GM19193 (cell line): ENCODE results near the gene GGA2.

Experiments used
- POLR2A ChIP-seq: IDR thresholded peaks from 4 replicates; pipeline ENCODE4 v1.6.1; 2011; ENCODE audit not compliant: insufficient read depth, insufficient read length; ENCODE audit errors: extremely low read depth

The GGA2 gene

GRCh38 chr16:23424292-23424958 is 85.9 kb downstream of the GGA2 start:
- TF ChIP-seq POLR2A = no peak

- no peak for TF ChIP-seq POLR2A
Observed at GRCh38 chr16:23423496-23424049, 86.7 kb downstream of the GGA2 start.

- TF ChIP-seq POLR2A = no peak
Observed at GRCh38 chr16:23420011-23420410, 90.3 kb downstream of the GGA2 start.

DNA sequence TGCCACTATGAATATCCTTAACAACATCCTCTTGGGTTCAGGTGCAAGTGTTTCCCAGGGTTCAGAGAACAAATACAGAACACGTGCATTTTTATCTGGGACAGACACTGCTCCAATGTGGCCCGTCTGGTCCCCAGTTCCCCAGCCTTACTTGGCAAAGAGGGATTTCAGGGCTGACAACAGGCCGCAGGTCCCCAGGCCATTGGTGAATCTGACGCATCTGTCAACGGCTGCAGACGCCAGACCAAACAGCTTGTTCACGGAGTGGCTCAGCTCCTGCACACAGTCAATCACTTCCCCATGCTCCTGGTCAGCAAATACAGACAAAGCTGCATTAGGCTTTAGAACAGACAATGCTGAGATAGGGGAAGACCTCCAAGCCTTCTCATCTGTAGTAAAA is 93.5 kb downstream of the GGA2 start:
- TF ChIP-seq POLR2A = no peak

DNA sequence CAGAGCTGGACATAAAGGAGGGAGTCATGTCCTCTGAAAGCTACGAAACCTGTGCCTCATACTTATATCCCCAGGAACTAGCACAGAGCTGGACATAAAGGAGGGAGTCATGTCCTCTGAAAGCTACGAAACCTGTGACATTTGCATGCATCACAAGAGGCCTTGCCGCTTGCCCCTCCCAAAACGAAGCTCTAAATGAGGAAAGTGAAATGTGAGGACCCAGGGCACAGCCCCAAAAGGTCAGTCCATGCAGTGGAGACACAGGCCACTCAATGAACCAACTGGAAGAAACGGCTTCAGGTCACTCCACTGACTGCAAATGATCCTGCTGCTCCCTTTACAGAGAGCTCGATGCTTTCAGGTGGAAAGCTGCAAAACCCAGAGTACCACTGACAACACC is 95.6 kb downstream of the GGA2 start:
- TF ChIP-seq POLR2A = no peak
